Measurements from ENCODE around the gene CACNA1I.

DNA sequence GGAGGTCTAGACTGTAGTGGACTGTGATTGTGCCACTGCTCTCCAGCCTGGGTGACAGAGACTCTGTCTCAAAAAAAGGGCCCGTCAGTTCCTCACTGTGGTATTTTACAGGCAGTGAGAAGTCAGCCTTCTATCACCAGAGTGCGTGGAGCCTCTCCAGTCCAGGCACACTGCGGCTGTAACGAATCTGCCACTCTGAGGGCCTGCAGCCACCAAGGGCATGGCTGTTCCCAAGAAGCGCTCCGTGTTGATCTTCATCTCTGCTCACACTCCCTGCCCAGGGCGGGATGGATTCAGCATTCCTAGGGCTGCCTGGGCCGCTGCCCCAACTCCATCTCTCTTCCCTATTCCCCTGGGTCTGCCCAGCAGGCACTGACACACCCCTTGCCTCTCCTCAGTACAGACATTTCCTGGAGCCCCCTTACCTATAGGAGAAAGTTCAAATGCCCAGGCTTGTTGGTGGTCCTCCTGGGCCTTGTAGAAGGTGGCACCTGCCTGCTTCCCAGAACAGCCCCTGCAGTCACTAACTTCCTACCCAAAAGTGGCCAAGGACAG is 148.4 kb downstream of the CACNA1I start:
- TF ChIP-seq, protein P1, sequence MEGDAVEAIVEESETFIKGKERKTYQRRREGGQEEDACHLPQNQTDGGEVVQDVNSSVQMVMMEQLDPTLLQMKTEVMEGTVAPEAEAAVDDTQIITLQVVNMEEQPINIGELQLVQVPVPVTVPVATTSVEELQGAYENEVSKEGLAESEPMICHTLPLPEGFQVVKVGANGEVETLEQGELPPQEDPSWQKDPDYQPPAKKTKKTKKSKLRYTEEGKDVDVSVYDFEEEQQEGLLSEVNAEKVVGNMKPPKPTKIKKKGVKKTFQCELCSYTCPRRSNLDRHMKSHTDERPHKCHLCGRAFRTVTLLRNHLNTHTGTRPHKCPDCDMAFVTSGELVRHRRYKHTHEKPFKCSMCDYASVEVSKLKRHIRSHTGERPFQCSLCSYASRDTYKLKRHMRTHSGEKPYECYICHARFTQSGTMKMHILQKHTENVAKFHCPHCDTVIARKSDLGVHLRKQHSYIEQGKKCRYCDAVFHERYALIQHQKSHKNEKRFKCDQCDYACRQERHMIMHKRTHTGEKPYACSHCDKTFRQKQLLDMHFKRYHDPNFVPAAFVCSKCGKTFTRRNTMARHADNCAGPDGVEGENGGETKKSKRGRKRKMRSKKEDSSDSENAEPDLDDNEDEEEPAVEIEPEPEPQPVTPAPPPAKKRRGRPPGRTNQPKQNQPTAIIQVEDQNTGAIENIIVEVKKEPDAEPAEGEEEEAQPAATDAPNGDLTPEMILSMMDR (conservative IDR thresholded peaks at IDR 0.05; ENCODE audit: low read depth in 2 of 2): no peak
- TF ChIP-seq, protein P2, sequence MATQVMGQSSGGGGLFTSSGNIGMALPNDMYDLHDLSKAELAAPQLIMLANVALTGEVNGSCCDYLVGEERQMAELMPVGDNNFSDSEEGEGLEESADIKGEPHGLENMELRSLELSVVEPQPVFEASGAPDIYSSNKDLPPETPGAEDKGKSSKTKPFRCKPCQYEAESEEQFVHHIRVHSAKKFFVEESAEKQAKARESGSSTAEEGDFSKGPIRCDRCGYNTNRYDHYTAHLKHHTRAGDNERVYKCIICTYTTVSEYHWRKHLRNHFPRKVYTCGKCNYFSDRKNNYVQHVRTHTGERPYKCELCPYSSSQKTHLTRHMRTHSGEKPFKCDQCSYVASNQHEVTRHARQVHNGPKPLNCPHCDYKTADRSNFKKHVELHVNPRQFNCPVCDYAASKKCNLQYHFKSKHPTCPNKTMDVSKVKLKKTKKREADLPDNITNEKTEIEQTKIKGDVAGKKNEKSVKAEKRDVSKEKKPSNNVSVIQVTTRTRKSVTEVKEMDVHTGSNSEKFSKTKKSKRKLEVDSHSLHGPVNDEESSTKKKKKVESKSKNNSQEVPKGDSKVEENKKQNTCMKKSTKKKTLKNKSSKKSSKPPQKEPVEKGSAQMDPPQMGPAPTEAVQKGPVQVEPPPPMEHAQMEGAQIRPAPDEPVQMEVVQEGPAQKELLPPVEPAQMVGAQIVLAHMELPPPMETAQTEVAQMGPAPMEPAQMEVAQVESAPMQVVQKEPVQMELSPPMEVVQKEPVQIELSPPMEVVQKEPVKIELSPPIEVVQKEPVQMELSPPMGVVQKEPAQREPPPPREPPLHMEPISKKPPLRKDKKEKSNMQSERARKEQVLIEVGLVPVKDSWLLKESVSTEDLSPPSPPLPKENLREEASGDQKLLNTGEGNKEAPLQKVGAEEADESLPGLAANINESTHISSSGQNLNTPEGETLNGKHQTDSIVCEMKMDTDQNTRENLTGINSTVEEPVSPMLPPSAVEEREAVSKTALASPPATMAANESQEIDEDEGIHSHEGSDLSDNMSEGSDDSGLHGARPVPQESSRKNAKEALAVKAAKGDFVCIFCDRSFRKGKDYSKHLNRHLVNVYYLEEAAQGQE (IDR thresholded peaks at IDR 0.05; ENCODE audit: unreplicated experiment): no peak
- TF ChIP-seq EZH2 (IDR thresholded peaks at IDR 0.05; ENCODE audit: low read depth, unreplicated experiment): no peak
- TF ChIP-seq EZH2phosphoT487 (IDR thresholded peaks at IDR 0.05; ENCODE audit: unreplicated experiment): no peak
- no peak for TF ChIP-seq ZNF331 (CRISPR knock-in tag; IDR thresholded peaks at IDR 0.05; ENCODE audit: low read depth)
- TF ChIP-seq CREB1 (CRISPR knock-in tag; IDR thresholded peaks at IDR 0.05; ENCODE audit: low read depth): no peak

Data from GM23338 (cell line).